ENCODE measurements around the gene RAMACL.

RAMACL gene

GRCh38 chr6:166618251-166618650 lies 31.8 kb upstream of the RAMACL start:
- DNase-seq (ENCODE audit: low read depth in 2 of 2) = no peak

DNA sequence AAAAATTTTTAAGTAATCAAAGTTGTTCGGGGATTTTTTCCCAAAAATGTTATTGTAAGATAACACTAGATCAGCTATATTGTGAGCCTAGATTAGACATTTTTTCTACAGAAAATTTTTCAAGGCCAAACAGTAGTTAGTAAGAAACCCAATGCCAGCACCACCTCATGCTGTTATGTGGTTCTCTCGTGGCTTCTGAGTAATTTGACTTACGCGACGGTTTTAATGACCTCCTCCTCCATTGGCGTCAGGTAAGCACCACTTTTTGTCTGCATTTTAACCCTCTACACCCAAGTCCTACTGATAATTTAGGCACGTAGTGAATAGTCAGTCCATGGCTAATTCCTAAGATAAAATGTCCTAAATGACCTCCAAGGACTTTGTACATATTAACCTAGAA lies 30.9 kb upstream of the RAMACL start:
- no peak for DNase-seq (ENCODE audit: low read depth in 2 of 2)

GRCh38 chr6:166616261-166617238 lies 30.1 kb upstream of the RAMACL start:
- DNase-seq (ENCODE audit: low read depth in 2 of 2) = no peak

DNA sequence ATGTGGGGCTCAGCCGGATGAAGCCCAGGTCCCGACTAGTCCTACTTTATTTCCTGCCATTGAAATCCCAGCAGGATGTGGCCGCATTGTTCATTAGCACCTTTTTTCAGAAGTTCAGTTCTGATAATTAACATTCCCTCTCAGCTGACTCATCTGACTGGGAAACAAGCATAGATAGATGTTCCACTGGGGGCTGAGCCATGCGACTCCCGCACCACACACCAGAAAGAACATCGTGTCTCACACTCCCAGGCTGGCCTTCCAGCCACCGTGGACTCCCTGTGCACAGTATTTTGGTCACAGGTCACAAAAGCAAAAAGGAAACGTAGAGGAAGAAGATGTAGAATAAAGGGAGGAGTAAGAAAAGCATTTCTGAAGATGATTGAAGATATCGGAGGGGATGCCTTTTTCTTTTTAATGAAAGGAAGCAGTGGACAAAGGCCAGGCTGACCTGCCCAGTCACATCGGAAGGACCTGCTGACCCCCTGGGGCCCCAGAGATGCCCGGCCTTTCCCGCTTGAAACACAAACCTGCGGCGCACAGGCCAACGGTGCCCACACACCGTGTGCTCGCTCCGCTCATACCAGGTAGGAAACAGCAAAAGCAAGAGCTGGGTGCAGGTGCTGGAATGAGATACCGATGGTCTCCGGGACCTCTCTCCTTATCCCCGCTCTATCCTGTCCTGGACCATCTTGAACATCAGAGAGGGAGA lies 28.7 kb upstream of the RAMACL start:
- DNase-seq (ENCODE audit: low read depth in 2 of 2) = no peak

- no peak for DNase-seq (ENCODE audit: low read depth in 2 of 2)
Observed at GRCh38 chr6:166614589-166614988, 28.1 kb upstream of the RAMACL start.

DNA sequence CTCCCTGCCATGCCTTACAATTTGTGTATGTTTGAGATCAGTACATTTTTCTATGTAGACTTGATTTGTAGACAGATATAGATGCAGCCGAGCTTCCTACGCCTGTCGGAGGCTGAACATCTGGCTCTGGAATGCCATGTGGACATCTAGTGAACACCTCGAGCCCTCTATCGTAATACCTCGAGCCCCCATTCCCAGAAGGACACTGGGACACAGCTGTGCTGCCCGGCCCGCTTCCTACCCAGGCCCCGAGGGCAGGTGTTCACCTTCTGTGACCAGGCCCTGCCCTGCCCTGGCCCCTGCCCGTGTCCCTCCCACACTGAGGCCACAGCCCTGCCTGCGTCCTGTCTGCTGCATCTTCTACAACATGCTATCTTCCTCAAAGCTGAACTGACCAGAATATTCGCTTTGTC lies 27.7 kb upstream of the RAMACL start:
- no peak for DNase-seq (ENCODE audit: low read depth in 2 of 2)

- DNase-seq (ENCODE audit: low read depth in 2 of 2) = no peak
Observed at GRCh38 chr6:166613027-166613426, 26.5 kb upstream of the RAMACL start.

GRCh38 chr6:166612471-166612881 lies 26.0 kb upstream of the RAMACL start:
- no peak for DNase-seq (ENCODE audit: low read depth in 2 of 2)

- no peak for DNase-seq (ENCODE audit: low read depth in 2 of 2)
Observed at GRCh38 chr6:166611631-166612030, 25.2 kb upstream of the RAMACL start.

- no peak for DNase-seq (ENCODE audit: low read depth in 2 of 2)
Observed at GRCh38 chr6:166610069-166610468, 23.6 kb upstream of the RAMACL start.

DNA sequence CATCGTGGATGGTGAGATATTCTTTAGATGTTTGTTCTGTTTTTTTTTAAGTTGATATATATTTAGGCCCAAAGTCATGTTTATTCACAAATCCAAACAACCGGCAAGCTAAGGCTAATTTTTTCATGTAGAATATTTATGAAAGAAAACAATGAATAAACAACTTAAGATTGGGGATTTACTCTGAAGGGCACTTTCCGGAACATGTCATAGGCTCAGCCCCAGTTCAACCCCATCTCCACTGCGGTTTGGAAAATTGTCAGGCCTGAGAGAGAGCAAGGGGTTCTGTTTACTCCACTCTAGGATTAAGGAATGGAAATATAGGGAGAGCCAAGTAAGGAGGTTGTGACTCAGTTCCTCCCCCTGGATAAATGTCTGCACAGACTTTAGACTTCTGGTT lies 22.3 kb upstream of the RAMACL start:
- no peak for DNase-seq (ENCODE audit: low read depth in 2 of 2)

DNA sequence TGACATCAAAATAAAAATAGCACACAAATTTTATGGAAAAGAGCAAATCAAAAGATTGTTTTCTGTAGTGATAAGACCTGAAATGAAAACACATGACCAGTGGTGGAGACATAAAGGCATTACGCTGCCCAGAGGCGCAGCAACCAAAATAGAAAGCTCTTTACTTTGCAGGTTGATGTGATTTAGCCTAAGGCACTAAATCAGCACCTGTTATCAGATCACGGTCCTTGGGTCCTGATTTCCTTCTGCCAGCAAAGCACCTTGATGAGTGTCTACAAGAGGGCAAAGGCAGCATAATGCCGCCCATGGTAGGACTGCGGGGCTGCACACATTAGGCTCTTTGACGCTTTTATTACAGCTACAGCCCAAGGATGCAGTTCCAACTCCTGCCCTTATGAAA lies 19.3 kb upstream of the RAMACL start:
- no peak for DNase-seq (ENCODE audit: low read depth in 2 of 2)

GRCh38 chr6:166604911-166605310 lies 18.4 kb upstream of the RAMACL start:
- no peak for DNase-seq (ENCODE audit: low read depth in 2 of 2)

GRCh38 chr6:166604328-166604727 lies 17.9 kb upstream of the RAMACL start:
- no peak for DNase-seq (ENCODE audit: low read depth in 2 of 2)

DNA sequence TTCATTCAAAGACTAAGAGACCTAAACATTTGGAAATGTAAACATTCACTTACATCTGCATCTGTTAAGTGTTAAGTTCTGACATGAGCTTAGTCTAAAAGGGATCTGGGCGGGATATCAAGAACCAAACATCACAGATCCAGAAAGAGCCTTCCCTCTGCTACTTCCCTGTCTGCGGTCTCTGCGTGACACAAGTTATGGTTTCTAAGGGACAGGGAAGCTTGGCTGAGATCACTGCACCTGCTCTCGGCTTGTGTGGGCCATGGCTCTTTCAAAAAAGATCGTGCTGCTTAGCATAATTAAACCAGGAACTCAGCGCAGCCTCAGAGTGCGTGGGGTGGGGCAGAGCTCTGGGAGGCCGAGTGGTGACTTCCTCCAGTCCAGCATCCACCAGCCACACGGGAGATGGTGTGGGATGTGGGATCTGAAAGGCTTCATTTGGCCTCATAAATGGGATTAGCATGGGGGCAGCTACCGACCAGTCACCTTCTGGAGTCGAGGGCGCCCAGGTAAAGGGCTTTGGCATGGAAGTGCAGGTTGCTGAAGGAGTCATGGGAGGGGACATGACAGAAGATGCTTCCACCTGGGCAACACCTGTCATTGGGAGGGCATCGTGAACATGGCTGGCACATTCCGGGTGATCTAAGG lies 16.7 kb upstream of the RAMACL start:
- no peak for DNase-seq (ENCODE audit: low read depth in 2 of 2)

GRCh38 chr6:166601956-166602355 lies 15.5 kb upstream of the RAMACL start:
- no peak for DNase-seq (ENCODE audit: low read depth in 2 of 2)

DNA sequence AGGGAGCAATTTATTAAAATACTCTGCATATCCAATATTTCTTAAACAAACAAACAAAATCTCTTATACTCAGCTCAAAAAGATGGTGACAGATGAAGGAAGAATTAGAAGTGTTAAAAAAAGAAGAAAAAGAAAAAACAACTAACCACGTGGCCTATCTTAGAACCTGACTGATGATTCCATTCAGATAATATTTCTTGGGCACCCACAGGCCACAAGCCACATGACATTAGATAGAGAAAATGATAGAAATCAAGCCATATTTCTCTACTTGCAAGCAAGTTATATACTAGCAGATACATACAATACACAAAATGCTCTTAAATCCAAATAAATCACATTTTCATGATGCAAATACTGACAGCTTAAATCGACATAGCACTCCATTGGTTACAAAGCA lies 14.5 kb upstream of the RAMACL start:
- DNase-seq (ENCODE audit: low read depth in 2 of 2) = no peak

- DNase-seq (ENCODE audit: low read depth in 2 of 2) = no peak
Observed at GRCh38 chr6:166599205-166599604, 12.7 kb upstream of the RAMACL start.

- DNase-seq (ENCODE audit: low read depth in 2 of 2) = peak in 1 of 2 experiments; percentile 60
Observed at GRCh38 chr6:166598441-166599138, 12.1 kb upstream of the RAMACL start.

- DNase-seq (ENCODE audit: low read depth in 2 of 2) = no peak
Observed at GRCh38 chr6:166597711-166598440, 11.4 kb upstream of the RAMACL start.
